ENCODE results near the gene SPEM3. TPM values are rescaled to one million over a fixed set of nuclear protein-coding genes. Genes with fewer than 3 reads are reported as not detected.

The SPEM3 gene
- total and polyA plus RNA-seq, 2 of the 13 experiments (the other 11 are each of a cell fraction or from before 2014, with no cell fraction given) = not detected

DNA sequence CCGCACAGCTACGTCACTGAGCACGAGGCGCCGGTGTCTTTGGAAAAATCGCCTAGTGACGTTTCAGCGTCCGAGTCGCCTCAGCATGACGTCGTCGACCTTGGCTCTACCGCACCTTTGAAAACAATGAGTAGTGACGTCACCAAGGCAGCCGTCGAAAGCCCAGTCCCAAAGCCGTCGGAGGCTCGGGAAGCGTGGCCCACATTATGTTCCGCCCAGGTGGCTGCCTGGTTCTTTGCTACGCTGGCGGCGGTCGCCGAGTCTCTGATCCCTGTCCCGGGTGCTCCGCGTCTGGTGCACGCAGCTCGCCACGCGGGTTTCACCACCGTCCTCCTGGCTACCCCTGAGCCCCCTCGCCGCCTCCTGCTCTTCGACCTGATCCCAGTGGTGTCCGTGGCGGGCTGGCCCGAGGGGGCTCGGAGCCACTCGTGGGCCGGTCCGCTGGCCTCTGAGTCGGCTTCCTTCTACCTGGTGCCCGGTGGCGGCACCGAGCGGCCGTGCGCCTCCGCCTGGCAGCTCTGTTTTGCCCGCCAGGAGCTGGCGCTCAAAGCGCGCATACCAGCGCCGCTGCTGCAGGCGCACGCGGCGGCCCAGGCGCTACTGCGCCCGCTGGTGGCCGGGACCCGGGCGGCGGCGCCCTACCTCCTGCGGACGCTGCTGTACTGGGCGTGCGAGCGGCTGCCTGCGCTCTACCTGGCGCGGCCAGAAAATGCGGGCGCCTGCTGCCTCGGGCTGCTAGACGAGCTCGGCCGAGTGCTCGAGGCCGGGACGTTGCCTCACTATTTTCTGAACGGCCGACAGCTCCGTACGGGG is 8.1 kb downstream of the SPEM3 start:
- H3K4me2 ChIP-seq (ENCODE audit: low read depth, low read length) = peak overlapping the region; percentile 85
- no peak for FAIRE-seq
- H2AFZ ChIP-seq (ENCODE audit: low read length) = no peak overlapping the region
- H3K4me1 ChIP-seq (ENCODE audit: insufficient read depth, low read length) = peaks cover 39% of the 10 kb centered on the region
- H3K27ac ChIP-seq (ENCODE audit: extremely low read length, insufficient read depth, low read length) = no peak overlapping the region
- ATAC-seq = peak; percentile 59
- BruUV-seq (replicated peaks) = no TSS peak
- H3K9me3 ChIP-seq (ENCODE audit: low read length) = no peaks in the 10 kb centered on the region
- H3K9ac ChIP-seq (ENCODE audit: insufficient read depth, low read depth, low read length) = no peak overlapping the region
- ChIA-PET POLR2A (interaction anchor here (1.8 to 3.8 kb wide), 4 partner anchors 9 to 47 kb away, joined by 4 to 52 read pairs (median 28); partner anchors contain the start of genes CHRNB1, POLR2A and TMEM256), CTCF (ENCODE audit: low intra/inter-chr PET ratio, low total read pairs) (interaction anchor here (0.7 to 2.1 kb wide), 2 partner anchors 67 to 81 kb away, joined by 3 to 11 read pairs; no protein-coding TSS in a partner anchor)
- in situ Hi-C loops (cut with HindIII; ENCODE audit: extremely low pct_ligation_motif_present, low pct_unique_long_range_greater_than_20kb) = loop anchor here (5.0 kb wide), 2 partner anchors 41 to 79 kb away; partner anchors contain the start of genes TMEM95 and ZBTB4
- no peaks in the 10 kb centered on the region for H3K36me3 ChIP-seq (replicated peaks in 1 of 2; ENCODE audit: control insufficient read depth in 1 of 2, insufficient read depth in 2 of 2, low read length in 2 of 2)
- 88% methylated on average over 62 of the region's 92 CpGs for WGBS (ENCODE audit: low lambda C conversion rate)
- intact Hi-C loops (cut with micrococcal nuclease; ENCODE audit: unreplicated experiment) = loop anchor here (2.0 kb wide), 1 partner anchor 76 kb away; no protein-coding TSS in a partner anchor
- peak; percentile 30 for DNase-seq (ENCODE audit: low spot score)
- H3K4me3 ChIP-seq (replicated peaks in 1 of 3; ENCODE audit: insufficient read depth in 1 of 3, low read depth in 2 of 3, low read length in 3 of 3) = peak overlapping the region in 1 of 3 experiments; percentile 75; a peak in 3 of 6 replicates
- H3K27me3 ChIP-seq (ENCODE audit: control insufficient read depth in 1 of 2, insufficient read depth in 2 of 2, low read length in 2 of 2) = peaks cover 2 to 6% of the 10 kb centered on the region in 2 experiments; a peak in 3 of 5 replicates
- no peaks in the 10 kb centered on the region for H4K20me1 ChIP-seq (ENCODE audit: insufficient read depth, low read length)
- H3K79me2 ChIP-seq (ENCODE audit: insufficient read depth, low read length) = no peaks in the 10 kb centered on the region
- TF ChIP-seq DMAP1 (CRISPR knock-in tag; IDR thresholded peaks at IDR 0.05) (no peak), SRSF4 (IDR thresholded peaks at IDR 0.05; ENCODE audit: low read depth, low read length, poor library complexity, severe bottlenecking) (no peak), ZFP90 (CRISPR knock-in tag; IDR thresholded peaks at IDR 0.05; ENCODE audit: borderline replicate concordance) (no peak), ZBTB38 (CRISPR knock-in tag; IDR thresholded peaks at IDR 0.05) (peak; percentile 34), GABPB1 (CRISPR knock-in tag; IDR thresholded peaks at IDR 0.05) (no peak; the same call in 1 of the 2 replicates), MLLT10 (CRISPR knock-in tag; IDR thresholded peaks at IDR 0.05) (no peak), ZNF83 (CRISPR knock-in tag; IDR thresholded peaks at IDR 0.05; ENCODE audit: borderline replicate concordance) (no peak), ZNF790 (CRISPR knock-in tag; IDR thresholded peaks at IDR 0.05; ENCODE audit: borderline replicate concordance) (no peak), RBFOX2 (IDR thresholded peaks at IDR 0.05; ENCODE audit: low read depth, low read length) (no peak; the same call in 1 of the 2 replicates), ZSCAN30 (CRISPR knock-in tag; IDR thresholded peaks at IDR 0.05) (no peak), HOXA3 (CRISPR knock-in tag; IDR thresholded peaks at IDR 0.05) (peak; percentile 63), KDM2A (CRISPR knock-in tag; IDR thresholded peaks at IDR 0.05; ENCODE audit: borderline replicate concordance, low read depth) (peak; percentile 39; the same call in 1 of the 2 replicates), GABPA (IDR thresholded peaks at IDR 0.05; ENCODE audit: low read depth, low read length) (no peak), GABPA (CRISPR knock-in tag; IDR thresholded peaks at IDR 0.05; ENCODE audit: low read depth) (no peak), PRPF4 (IDR thresholded peaks at IDR 0.05; ENCODE audit: low read depth, low read length, poor library complexity, severe bottlenecking) (no peak)
- TF ChIP-seq, protein P1, sequence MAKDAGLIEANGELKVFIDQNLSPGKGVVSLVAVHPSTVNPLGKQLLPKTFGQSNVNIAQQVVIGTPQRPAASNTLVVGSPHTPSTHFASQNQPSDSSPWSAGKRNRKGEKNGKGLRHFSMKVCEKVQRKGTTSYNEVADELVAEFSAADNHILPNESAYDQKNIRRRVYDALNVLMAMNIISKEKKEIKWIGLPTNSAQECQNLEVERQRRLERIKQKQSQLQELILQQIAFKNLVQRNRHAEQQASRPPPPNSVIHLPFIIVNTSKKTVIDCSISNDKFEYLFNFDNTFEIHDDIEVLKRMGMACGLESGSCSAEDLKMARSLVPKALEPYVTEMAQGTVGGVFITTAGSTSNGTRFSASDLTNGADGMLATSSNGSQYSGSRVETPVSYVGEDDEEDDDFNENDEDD (CRISPR knock-in tag; IDR thresholded peaks at IDR 0.05; ENCODE audit: borderline replicate concordance) = peak; percentile 71; the same call in 1 of the 2 replicates
- TF ChIP-seq, protein P2, sequence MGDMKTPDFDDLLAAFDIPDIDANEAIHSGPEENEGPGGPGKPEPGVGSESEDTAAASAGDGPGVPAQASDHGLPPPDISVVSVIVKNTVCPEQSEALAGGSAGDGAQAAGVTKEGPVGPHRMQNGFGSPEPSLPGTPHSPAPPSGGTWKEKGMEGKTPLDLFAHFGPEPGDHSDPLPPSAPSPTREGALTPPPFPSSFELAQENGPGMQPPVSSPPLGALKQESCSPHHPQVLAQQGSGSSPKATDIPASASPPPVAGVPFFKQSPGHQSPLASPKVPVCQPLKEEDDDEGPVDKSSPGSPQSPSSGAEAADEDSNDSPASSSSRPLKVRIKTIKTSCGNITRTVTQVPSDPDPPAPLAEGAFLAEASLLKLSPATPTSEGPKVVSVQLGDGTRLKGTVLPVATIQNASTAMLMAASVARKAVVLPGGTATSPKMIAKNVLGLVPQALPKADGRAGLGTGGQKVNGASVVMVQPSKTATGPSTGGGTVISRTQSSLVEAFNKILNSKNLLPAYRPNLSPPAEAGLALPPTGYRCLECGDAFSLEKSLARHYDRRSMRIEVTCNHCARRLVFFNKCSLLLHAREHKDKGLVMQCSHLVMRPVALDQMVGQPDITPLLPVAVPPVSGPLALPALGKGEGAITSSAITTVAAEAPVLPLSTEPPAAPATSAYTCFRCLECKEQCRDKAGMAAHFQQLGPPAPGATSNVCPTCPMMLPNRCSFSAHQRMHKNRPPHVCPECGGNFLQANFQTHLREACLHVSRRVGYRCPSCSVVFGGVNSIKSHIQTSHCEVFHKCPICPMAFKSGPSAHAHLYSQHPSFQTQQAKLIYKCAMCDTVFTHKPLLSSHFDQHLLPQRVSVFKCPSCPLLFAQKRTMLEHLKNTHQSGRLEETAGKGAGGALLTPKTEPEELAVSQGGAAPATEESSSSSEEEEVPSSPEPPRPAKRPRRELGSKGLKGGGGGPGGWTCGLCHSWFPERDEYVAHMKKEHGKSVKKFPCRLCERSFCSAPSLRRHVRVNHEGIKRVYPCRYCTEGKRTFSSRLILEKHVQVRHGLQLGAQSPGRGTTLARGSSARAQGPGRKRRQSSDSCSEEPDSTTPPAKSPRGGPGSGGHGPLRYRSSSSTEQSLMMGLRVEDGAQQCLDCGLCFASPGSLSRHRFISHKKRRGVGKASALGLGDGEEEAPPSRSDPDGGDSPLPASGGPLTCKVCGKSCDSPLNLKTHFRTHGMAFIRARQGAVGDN (CRISPR knock-in tag; IDR thresholded peaks at IDR 0.05) = peak; percentile 82

All from HepG2 (cell line).